ENCODE data around the gene MSL1. TPM values are rescaled to one million over a fixed set of nuclear protein-coding genes. Genes with fewer than 3 reads are reported as not detected.

Gene MSL1
- total and polyA plus RNA-seq, 2 of the 13 experiments (the other 11 are each of a cell fraction or from before 2014, with no cell fraction given): 63.8 to 88.5 TPM

GRCh38 chr17:40168262-40168832, 46.6 kb downstream of the MSL1 start (continued):
- TF ChIP-seq HDAC2 (CRISPR knock-in tag; IDR thresholded peaks at IDR 0.05) (peak; percentile 22; the same call in 1 of the 2 replicates), ATF4 (CRISPR knock-in tag; IDR thresholded peaks at IDR 0.05) (no peak), SPEN (CRISPR knock-in tag; IDR thresholded peaks at IDR 0.05; ENCODE audit: low read depth) (no peak), RAD51 (IDR thresholded peaks at IDR 0.05; ENCODE audit: borderline replicate concordance) (no peak), BHLHE40 (IDR thresholded peaks at IDR 0.05; ENCODE audit: low read length) (0 out of 2 replicates have a peak, but pooled peaks have one; percentile 51), ZXDC (CRISPR knock-in tag; IDR thresholded peaks at IDR 0.05) (no peak), ZNF772 (CRISPR knock-in tag; IDR thresholded peaks at IDR 0.05) (no peak), PAX8 (CRISPR knock-in tag; IDR thresholded peaks at IDR 0.05; ENCODE audit: borderline replicate concordance) (no peak), MED1 (CRISPR knock-in tag; IDR thresholded peaks at IDR 0.05) (peak; percentile 19; the same call in 1 of the 2 replicates), UBTF (CRISPR knock-in tag; IDR thresholded peaks at IDR 0.05) (no peak), HMGXB4 (CRISPR knock-in tag; IDR thresholded peaks at IDR 0.05; ENCODE audit: borderline replicate concordance in 1 of 2, low read depth in 1 of 2) (peak; percentile 53 to 59; a peak in 1 of 4 replicates), ZKSCAN1 (IDR thresholded peaks at IDR 0.05; ENCODE audit: low read length) (0 out of 2 replicates have a peak, but pooled peaks have one; percentile 5), DNMT3B (CRISPR knock-in tag; conservative IDR thresholded peaks at IDR 0.05) (0 out of 2 replicates have a peak, but pooled peaks have one; percentile 30), ZGPAT (CRISPR knock-in tag; IDR thresholded peaks at IDR 0.05) (0 out of 2 replicates have a peak, but pooled peaks have one; percentile 30), MTA3 (CRISPR knock-in tag; IDR thresholded peaks at IDR 0.05) (no peak), MAF1 (CRISPR knock-in tag; IDR thresholded peaks at IDR 0.05; ENCODE audit: borderline replicate concordance) (no peak), ZSCAN21 (CRISPR knock-in tag; IDR thresholded peaks at IDR 0.05; ENCODE audit: borderline replicate concordance) (no peak), NCOR1 (IDR thresholded peaks at IDR 0.05; ENCODE audit: borderline replicate concordance, low read length) (no peak)
